CD4-positive, alpha-beta T cell treated with Interleukin-15 for 1 hour (primary cell): ENCODE measurements around the gene CNTNAP2.

ENCODE experiments used
- DNase-seq: peaks from one replicate; pipeline ENCODE4 v3.0.0-alpha.2; 2020

The CNTNAP2 gene

DNA sequence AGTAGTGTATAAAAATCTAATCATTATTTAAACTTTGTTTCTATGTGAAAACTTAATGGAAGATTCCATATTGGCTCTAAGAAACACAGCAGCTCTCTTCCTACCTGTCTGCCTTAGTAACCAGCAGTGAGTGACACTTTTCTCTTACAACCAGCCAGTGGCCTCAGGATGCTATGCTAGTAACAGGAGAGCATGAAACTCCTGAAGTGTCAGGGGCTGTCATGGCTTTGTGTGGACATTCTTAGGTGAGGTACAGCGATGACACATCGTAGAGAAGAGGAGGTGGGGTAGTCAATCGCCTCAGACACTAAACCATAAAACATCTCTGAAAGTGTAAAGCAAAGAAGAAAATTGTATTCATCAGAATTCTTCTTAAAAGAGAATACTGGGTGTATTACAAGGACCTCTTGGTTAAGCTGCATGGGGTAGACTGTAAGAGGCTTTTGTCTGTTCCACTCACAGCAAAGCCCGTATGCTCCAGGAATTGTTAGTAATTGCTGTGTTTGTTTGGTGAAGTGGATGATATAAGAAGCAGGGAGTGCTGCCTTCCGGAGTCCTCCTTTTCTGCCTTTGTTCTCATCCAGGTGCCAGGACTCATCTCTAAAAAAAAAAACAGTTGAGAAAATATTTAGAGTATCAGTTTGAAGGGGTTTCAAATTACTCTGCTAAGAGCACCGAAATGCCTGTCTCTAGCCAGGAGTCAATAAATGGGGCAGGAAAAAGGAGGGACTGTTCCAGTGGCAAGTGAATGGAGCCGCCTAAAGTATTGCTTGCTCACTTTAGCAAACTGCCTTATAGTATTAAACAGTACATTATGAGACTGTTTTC lies 518.8 kb downstream of the CNTNAP2 start:
- DNase-seq, result no peak

DNA sequence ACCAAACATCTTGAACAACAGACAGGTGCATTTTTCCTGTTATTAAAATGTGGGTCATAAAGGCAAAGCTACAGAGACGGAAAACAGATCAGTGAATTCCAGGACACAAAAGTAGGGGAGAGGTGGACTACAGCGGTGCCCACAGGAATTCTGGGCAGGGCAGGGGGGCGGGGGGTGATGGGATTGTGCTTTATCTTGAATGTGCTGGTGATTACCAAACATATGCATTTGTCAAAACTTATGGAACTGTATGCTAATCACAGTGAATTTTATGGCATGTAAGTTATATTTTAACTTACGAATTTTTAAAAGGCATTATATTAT lies 519.4 kb downstream of the CNTNAP2 start:
- no peak for DNase-seq

DNA sequence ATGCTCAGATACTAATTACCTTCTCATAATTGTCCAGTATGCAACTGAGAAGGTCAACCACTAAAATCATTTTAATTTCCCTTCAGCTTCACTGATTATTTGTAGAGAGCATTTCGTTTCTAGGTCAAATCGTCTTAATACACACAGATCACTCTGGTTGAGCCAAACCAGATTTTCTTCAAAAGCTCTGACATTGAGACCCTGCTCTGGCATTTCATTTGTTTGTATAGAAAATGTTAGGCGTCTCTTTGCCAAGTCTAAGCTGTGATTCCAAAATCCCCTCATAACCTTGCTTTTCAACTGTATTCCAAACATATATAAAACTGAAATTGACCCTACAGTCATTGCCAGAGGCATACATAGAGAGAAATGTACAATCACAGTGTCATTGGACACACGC lies 520.0 kb downstream of the CNTNAP2 start:
- no peak for DNase-seq

DNA sequence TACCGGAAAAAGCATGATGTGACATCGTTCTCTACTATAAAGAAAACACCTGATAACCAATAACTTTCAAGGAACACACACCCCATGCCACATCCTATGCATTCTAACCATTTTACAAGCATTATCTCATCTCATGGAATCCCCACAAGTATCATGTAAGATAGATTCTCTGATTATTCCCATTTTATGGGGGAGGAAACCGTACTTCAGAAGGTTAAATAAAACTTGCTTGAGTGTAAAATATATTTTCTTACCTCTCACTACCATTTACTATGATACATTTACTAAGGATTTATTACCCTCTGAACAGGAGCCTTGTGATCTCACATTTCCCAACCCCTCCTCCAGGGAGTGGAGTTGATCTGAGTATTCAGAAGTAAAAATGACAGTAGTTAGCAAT lies 522.7 kb downstream of the CNTNAP2 start:
- no peak for DNase-seq

DNA sequence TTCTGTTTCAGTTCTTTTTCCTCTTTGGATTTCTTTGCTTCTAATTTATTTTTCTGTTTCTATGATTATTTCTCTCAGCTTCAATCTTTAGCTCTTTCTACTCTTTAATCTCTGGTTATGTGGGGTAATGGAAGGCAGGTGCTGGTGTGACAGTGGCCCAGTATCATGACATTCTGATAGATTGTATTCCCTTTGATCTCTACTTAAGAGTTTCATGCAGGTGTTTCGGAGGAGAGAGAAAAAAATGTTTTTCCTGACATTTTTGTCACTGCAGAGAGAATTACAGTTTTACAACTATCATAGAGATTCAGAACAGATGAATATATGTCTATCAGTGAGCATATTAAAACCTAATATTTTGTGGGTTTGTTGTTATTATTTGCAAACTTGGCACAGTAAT lies 524.9 kb downstream of the CNTNAP2 start:
- DNase-seq, result no peak

DNA sequence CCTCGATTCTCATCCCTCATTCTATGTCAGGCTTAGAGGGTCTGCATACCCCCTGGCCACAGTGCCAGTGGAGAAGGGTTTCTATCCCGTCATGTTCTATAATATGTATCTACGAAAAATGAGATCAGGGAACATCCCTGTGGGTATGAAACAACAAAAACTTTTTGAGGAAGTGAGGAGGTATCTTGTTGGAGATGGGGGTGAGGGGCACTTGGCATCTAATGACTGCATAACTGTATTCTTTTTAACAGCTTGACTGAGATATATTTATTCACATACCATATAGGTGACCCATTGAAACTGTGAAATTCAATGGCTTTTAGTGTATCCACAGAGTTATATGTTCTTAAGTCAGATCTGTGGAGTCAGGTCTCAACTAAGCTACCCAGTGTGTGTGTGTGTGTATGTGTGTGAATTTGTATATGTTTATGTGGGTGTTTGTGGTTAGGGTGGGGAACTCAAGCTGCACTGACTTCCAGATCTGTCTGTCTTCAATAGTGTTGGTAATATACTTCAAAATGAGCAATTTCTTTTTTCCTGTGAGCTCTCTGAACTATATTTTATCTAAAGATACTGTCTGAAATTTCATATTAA lies 528.9 kb downstream of the CNTNAP2 start:
- no peak for DNase-seq

DNA sequence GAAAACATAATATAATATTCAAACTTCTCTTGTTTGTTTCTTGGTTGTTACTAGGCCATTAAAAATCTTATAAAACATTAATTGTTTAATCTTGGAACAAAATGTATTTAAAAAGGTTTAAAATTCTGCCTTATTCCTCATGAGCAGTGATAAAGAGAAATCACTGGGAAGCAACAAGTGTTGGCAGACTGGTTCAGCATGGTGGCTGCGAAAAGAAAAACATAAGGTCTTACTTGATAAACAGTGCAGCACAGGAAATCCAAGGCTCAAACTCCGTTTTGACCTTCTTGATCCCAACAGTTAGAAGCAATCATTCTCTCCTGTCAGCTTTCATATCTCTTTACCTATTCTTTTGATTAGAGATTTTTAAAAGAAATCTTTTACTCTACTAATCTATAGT lies 530.8 kb downstream of the CNTNAP2 start:
- no peak for DNase-seq

DNA sequence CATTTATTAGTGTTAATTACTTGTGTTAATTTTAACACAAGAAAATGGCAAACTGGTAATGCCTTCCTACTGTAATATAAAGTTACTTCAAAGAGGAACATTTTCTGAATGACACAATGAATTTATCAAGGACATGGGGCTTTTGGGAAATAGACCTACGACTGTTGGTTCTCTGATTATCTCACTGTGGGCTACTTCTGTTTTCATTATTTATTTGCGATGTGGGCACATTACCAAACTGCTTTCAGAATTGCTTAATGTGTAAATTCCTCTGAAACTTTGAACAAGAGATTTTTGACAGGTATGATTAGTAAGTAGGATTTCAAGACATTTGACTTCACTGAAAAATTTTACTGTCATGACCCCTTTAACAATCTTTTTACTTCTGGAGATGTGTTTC lies 535.6 kb downstream of the CNTNAP2 start:
- no peak for DNase-seq

DNA sequence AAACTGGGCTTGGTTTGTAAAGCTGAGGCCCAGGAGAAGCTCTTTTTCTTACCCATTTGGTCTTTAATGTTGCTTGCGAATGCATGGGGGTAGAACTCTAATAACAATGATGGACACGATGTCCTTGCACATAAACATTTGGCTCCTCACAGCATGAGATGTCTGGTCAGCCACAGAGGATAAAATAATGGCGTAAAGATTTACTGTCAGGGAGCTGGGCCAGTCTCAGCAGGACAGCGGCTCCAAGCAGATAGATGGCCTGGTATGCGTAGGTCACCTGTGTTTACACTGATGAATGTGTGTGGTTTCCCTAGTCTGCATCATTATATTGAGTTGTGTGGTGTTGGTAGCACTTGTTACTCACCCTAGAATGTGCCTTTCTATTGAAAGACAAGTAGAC lies 537.4 kb downstream of the CNTNAP2 start:
- DNase-seq, result no peak

DNA sequence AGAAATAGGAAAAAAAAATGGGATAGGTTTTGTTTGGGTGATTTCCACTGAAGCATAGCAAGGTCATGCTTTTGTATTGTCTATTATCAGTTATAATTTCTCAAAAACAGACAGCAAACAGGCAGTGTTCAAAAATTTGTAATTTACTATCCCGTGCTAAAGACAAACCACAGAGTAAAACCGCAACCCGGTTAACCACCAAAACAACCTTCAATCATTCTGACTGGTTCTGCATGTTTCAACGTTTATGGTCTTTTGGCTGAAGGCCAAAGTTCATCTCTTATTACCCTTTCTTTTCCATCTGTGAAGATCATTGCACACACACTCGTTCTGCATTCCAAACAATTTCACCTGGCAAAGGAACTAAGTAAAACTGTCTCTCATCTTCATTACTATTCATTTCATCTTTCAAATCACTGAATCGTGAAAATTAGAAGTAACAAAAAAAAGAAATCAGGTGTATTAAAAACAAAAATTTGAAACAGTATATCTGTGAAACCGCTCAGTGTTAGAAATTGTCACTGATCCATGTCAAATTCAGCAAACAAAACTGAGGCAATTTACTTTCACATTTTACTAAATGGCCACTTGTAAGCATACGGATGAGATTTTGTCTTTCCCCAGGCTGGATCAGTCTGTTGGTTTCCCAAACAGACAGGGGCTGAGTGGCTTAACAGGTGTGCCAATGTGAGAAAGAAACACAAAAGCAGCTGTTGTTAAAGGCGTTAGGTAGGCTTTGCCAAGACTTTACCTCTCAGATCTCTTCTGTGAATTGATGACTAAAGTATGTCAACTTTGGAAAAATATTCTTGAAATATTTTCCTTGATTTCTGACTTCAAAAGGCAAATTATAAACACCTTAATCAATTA lies 539.6 kb downstream of the CNTNAP2 start:
- no peak for DNase-seq

DNA sequence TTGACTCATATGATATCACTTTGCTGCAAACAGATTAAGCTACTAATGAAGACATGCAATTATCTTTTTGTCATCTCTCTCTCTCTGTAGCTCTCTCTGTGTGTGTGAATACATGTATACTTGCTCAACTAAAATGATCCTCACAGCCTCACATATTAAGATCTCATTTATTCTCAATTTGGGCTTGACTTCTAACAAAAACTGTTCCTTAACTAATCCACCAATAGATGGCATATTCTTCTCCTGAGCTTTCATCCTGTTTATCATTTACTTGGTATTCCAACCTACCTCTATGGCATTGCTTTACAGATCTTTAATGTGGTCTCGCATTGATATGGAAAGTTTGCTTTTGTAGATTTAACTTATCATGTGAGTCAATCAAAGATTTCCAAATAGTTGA lies 540.4 kb downstream of the CNTNAP2 start:
- no peak for DNase-seq

DNA sequence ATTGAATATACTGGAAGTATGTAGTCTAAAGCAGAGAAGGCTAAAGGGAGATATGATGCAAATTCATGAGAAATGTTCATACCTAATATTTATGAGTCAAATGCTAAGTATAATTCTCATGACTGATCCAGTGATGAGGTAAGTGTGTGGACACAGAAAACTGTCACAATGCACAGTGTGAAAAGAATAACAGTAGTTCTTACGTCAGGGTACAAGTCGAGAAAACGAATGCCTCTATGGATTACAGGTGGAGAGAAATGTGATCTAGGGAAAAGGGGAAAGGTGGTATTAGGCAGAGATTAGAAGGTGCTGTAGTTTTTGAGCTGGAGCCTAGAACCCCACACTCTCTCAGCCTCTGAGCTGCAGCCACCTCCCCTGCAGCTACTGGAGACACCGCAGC lies 542.0 kb downstream of the CNTNAP2 start:
- no peak for DNase-seq

DNA sequence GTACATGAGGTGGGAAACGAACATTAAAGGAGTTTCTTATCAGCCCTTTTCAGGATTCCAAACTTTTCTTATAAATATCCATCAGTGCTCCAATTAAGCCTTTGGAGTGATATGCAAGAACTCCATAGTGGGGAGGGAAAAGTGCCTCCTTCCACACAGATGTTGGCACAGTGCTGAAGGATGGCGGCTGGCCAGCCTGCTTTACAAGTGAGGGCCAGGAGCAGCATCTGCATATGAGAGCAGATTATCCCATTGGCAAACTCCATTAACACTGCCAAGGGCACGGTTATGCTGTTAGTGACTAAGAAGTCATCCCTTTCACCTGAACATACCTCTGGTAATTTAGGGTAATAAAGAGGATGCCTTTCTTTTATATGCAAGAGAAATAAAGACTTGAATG lies 543.1 kb downstream of the CNTNAP2 start:
- no peak for DNase-seq

DNA sequence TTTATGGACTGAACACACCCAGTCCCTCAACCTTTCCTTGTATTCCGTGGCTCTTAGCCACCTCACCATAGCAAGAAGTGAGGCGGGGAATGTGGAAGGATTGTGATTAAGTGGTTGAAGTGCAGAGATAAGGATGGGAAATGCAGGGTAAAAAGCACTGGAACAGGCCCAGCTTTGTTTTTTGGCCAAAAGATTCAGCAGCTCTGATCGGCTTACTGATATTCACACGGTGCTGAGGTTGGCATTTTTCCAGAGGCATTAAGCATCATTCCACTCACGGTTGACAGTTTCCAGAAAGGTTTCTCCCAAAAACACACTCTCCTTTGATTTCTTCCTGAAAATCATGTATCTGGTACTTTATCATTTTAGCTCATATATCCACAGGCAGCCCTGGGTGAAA lies 544.2 kb downstream of the CNTNAP2 start:
- DNase-seq, result no peak

DNA sequence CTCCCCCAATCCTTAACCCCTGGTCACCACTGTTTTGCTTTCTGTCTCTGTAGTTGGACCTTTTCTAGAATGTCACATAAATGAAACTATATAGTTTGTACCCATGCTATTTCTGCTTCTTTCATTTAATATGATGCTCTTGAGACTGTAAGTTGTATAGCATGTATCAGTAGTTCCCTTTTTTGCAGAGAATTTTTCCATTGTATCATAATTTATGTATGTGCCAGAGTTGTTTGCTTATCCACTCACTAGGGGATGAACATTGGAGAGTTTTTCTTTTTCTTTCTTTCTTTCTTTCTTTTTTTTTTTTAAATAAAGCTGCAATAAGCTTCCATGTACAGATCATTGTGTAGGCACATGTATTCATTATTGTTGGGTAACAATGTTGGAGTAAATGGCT lies 544.8 kb downstream of the CNTNAP2 start:
- no peak for DNase-seq

DNA sequence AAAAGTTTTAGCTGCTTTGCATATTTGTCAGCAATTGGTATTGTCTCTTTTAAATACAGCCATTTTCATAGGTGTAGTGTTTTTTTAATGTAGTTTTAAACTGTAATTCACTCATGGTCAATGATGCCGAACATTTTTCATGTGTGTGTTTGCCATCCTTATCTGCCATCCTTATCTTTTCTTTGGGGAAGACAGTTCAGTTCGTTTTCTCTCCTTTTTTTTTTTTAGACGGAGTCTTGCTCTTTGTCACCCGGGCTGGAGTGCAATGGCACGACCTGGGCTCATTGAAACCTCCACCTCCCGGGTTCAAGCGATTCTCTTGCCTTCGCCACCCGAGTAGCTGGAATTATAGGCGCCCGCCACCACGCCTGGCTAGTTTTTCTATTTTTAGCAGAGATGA lies 545.3 kb downstream of the CNTNAP2 start:
- DNase-seq, result no peak

DNA sequence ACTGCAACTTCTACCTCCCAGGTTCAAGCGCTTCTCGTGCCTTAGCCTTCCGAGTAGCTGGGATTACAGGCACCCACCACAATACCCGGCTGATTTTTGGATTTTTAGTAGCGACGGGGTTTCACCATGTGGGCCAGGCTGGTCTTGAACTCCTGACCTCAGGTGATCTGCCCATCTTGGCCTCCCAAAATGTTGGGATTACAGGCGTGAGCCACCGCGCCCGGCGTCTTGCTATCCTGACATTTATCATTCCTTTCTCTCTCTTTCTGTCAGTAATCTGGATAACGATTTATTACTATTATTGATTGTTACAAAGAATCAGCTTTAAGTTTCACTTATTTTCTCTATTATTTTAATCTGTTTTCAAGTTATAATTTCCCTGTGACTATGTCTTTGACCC lies 548.4 kb downstream of the CNTNAP2 start:
- no peak for DNase-seq

DNA sequence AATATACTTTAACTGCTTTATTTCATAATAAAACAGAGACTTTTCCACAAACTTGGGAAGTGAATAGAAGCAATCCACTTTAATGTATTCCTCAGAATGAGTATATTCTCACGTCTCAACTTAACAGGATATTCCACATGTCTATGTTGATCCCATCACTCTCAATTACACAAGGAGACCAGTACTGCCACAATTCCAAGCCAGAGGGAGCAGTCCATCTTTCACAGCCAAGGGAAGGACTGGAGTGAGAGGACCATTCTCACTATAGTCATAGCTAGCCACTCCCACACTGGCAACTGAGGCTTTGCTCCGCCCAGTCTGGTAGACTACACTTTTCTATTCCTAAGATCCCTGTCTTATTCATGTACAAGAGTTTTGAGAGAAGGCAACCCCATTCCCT lies 553.9 kb downstream of the CNTNAP2 start:
- no peak for DNase-seq

DNA sequence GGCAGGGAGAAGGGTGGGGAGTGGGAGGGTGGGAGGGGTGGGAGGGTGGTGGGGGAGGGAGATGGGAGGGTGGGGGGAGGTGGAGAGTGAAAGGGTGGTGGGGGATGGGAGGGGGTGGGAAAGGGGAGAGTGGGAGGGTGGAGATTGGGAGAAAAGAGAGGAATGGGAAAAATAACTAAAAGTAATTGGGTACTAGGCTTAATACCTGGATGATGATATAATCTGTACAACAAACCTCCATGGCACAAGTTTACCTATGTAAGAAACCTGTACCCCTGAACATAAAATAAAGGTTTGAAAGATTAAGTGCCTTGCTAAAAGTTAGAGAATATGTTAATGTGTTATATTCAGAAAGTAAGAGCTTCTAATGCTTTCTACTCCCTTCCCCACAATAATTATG lies 564.9 kb downstream of the CNTNAP2 start:
- DNase-seq, result no peak

DNA sequence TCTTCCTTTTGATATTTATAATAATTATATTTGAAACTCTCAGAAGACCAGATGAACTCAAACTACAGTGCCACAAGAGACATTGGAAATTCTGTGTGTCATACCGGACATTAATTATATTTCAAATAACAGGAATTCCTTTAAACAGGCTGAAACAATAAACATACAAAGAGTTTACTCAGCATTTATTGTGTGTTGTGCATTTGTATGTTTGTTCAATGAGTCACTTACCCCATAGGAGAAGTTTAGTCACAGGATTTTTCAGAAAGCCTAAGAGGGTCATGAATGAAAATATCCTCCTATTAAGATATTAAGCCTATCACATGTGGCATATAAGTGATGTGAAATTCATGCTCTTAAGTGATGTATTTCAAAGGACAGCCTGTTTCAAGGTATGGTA lies 566.8 kb downstream of the CNTNAP2 start:
- DNase-seq, result no peak

DNA sequence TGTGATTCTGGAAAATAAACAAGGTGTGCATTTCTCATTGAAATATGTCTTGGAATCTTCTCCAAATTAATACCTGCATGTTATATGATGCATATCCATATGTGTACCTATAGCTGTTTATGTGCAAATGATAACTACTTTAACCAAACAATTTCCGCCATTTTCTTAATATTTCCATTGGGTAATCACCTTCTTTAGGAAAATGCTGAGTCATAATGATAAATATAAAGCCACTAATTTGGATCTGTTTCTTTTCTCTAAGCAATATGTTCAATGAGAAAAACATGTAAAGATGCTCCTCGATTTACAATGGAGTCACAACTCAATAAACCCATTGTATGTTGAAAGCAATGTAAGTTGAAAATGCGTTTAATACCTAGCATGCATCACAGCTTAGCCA lies 574.4 kb downstream of the CNTNAP2 start:
- DNase-seq, result no peak

DNA sequence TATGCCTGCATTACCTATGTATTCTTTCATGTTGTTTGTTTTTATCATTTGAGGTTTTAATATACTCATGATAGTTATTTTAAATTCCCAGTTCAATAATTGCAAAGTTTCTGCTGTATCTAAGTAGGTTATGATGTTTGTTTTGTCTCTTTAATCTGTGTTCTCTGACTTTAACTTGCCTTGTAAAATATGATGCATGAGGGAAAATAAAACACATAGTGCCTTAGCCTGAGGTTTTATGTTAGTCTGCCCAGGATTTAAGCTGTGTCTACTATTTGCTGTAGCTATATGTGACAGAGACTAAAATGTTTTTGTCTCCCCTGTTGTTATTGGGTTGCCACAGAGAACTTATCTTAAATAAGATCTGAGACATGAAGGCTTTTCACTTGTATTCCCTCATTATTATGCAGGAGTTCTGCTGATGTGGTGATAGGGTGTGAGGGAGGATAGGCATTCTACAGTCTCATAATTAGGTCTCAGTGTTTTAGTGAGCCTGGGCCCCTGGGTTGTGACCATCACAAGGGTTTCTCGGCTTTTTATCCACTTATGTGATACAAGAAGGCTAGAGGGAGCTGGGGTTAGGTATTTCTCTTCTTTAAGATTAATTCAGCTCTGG lies 582.5 kb downstream of the CNTNAP2 start:
- no peak for DNase-seq

DNA sequence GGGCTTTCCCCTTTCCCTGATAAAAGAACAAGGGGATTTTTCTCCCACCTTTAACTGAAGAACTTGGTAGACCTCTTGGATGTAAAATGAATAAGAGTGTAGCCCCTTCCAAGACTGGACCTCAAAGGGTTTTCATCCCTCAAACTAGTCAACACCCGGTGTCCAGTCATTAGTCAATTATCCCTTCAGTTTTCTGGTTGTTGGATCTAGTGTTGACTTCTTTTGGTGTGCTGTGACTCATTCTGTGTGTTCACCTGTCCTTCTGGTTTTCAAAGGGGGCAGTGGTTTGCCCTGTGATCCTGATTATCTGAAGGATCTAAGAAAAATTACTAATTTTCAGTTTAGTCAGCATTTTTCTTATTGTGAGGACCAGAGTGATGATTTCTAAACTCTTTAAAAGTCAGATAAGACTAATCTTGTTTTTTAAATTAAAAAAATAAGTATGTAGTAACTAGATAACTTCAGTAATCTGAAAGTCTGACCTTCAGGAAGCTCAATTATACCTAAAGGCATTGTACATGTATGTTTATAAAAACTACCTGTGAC lies 583.5 kb downstream of the CNTNAP2 start:
- DNase-seq, result no peak
